CD4-positive, alpha-beta T cell (primary cell): ENCODE data around the gene DTNBP1. TPM values are rescaled to one million over a fixed set of nuclear protein-coding genes. Genes with fewer than 3 reads are reported as not detected.

ENCODE experiments used
- ATAC-seq: fragments of 200-7000 bp; cut with Tn5 transposase; one replicate; pipeline ENCODE4 v1.10.0; 2022; ENCODE audit warnings: mild to moderate bottlenecking; ENCODE audit not compliant: poor library complexity
- CTCF ChIA-PET: fragments of 350-600 bp; sonication (Branson Sonifier 250); formaldehyde crosslinking; loops from one replicate; lab custom pipeline; 2021; ENCODE audit warnings: antibody characterized with exemption, inconsistent platforms; lab: Charles Lee
- POLR2A ChIA-PET: fragments of 350-600 bp; sonication (Branson Sonifier 250); formaldehyde crosslinking; loops from one replicate; lab custom pipeline; 2021; ENCODE audit warnings: antibody characterized with exemption, inconsistent platforms; lab: Charles Lee
- DNase-seq, 14 experiments: peaks; one replicate each; pipeline ENCODE4 v3.0.0-alpha.2; 2013 to 2020; ENCODE audit warnings: mixed read lengths in 2 of 14
- H3K27ac ChIP-seq, 2 donors: one replicate each; pipeline versions ENCODE4 v1.5.1 to v1.7.0; 2013; ENCODE audit warnings: low read length in 2 of 2, low read depth in 1 of 2, mild to moderate bottlenecking in 1 of 2
- H3K27me3 ChIP-seq, 2 experiments: 1 replicate in 1 of 2; 2 replicates in 1 of 2; pipeline versions ENCODE4 v1.6.1 to v1.7.0; 2013; ENCODE audit warnings: low read length in 2 of 2, control low read depth in 1 of 2, mild to moderate bottlenecking in 1 of 2, moderate library complexity in 1 of 2; ENCODE audit not compliant: insufficient read depth in 2 of 2, control insufficient read depth in 1 of 2
- H3K36me3 ChIP-seq: one replicate; pipeline ENCODE4 v1.6.1; 2013; ENCODE audit warnings: low read length, control low read depth; ENCODE audit not compliant: insufficient read depth
- H3K4me1 ChIP-seq: one replicate; pipeline ENCODE4 v1.6.1; 2013; ENCODE audit warnings: low read length, control low read depth; ENCODE audit not compliant: insufficient read depth
- H3K4me3 ChIP-seq: one replicate; pipeline ENCODE4 v1.5.1; 2013; ENCODE audit warnings: mild to moderate bottlenecking, low read length, moderate library complexity
- H3K9me3 ChIP-seq, 2 experiments: 1 replicate in 1 of 2; 2 replicates in 1 of 2; pipeline versions ENCODE4 v1.6.1 to v1.7.0; 2013; ENCODE audit warnings: low read length in 2 of 2, mild to moderate bottlenecking in 2 of 2, control low read depth in 1 of 2, moderate library complexity in 1 of 2; ENCODE audit not compliant: control insufficient read depth in 1 of 2, insufficient read depth in 1 of 2
- H3K27ac Mint-ChIP-seq: one replicate; pipeline ENCODE4 v1.8.0; 2020; ENCODE audit warnings: mixed read lengths
- H3K27me3 Mint-ChIP-seq: one replicate; pipeline ENCODE4 v1.8.0; 2021; ENCODE audit warnings: mixed read lengths
- H3K36me3 Mint-ChIP-seq: one replicate; pipeline ENCODE4 v1.8.0; 2021; ENCODE audit warnings: low read depth, mixed read lengths
- H3K4me1 Mint-ChIP-seq: one replicate; pipeline ENCODE4 v1.8.0; 2021; ENCODE audit warnings: low read depth, mixed read lengths
- H3K4me3 Mint-ChIP-seq: one replicate; pipeline ENCODE4 v1.8.0; 2020; ENCODE audit warnings: mild to moderate bottlenecking, mixed read lengths
- H3K9me3 Mint-ChIP-seq: one replicate; pipeline ENCODE4 v1.8.0; 2020; ENCODE audit warnings: mixed read lengths
- CTCF ChIP-seq: fragments of 200-600 bp; IDR thresholded peaks from one replicate; pipeline ENCODE4 v1.8.0; 2022; ENCODE audit warnings: antibody characterized with exemption, mild to moderate bottlenecking
- intact Hi-C, 2 experiments: fragments of 100-400 bp; cut with DNase I in 1 of 2; cut with micrococcal nuclease in 1 of 2; formaldehyde crosslinking; loops; one replicate each; pipeline versions ENCODE4 v1.15.1 to v1.9.0; 2023 to 2025; cut with DNase I, micrococcal nuclease
- total RNA-seq, 174 experiments: library from RNA in 2 of 174; stranded (reverse) in 2 of 174; gene quantifications; one replicate each; pipeline ENCODE4 v1.2.3 and lab custom pipeline; 2021 to 2026

The DTNBP1 gene
- total RNA-seq, 2 experiments from 2014 or later = 14.5 to 14.7 TPM

GRCh38 chr6:15539722-15540270 is 123.0 kb downstream of the DTNBP1 start:
- DNase-seq (no peak), ATAC-seq (no peak)
- H3K36me3 ChIP-seq = no peaks in the 10 kb centered on the region
- H3K4me3 Mint-ChIP-seq = no peak overlapping the region
- intact Hi-C loops = no loop called here
- ChIA-PET CTCF (no interaction called here), POLR2A (no interaction called here)
- peaks cover 4% of the 10 kb centered on the region for H3K4me1 ChIP-seq
- TF ChIP-seq CTCF = no peak
- H3K9me3 ChIP-seq = no peaks in the 10 kb centered on the region
- H3K27ac ChIP-seq = no peak overlapping the region
- no peak overlapping the region for H3K27ac Mint-ChIP-seq
- H3K4me1 Mint-ChIP-seq = peaks cover 7% of the 10 kb centered on the region
- H3K36me3 Mint-ChIP-seq = peaks cover 3% of the 10 kb centered on the region
- H3K27me3 Mint-ChIP-seq = no peaks in the 10 kb centered on the region
- no peak overlapping the region for H3K4me3 ChIP-seq
- H3K9me3 Mint-ChIP-seq = no peaks in the 10 kb centered on the region
- H3K27me3 ChIP-seq = no peaks in the 10 kb centered on the region

GRCh38 chr6:15538766-15539495 is 123.9 kb downstream of the DTNBP1 start:
- peaks cover 7% of the 10 kb centered on the region for H3K4me1 Mint-ChIP-seq
- Histone ChIP-seq H3K9me3 (no peaks in the 10 kb centered on the region), H3K27ac (no peak overlapping the region), H3K4me1 (peaks cover 4% of the 10 kb centered on the region), H3K36me3 (no peaks in the 10 kb centered on the region), H3K27me3 (no peaks in the 10 kb centered on the region), H3K4me3 (no peak overlapping the region)
- no peaks in the 10 kb centered on the region for H3K9me3 Mint-ChIP-seq
- ChIA-PET POLR2A (no interaction called here), CTCF (no interaction called here)
- no peak overlapping the region for H3K4me3 Mint-ChIP-seq
- TF ChIP-seq CTCF = no peak
- H3K27me3 Mint-ChIP-seq = no peaks in the 10 kb centered on the region
- no peak overlapping the region for H3K27ac Mint-ChIP-seq
- peaks cover 6% of the 10 kb centered on the region for H3K36me3 Mint-ChIP-seq
- ATAC-seq (no peak), DNase-seq (no peak)
- intact Hi-C loops = no loop called here

GRCh38 chr6:15538106-15538505 is 124.7 kb downstream of the DTNBP1 start:
- CTCF ChIA-PET = interaction anchor here (0.6 kb wide), 1 partner anchor 20 kb away, joined by 5 read pairs; no protein-coding TSS in a partner anchor
- DNase-seq = no peak

More at GRCh38 chr6:15538106-15538505, 124.7 kb downstream of the DTNBP1 start:
- Mint-ChIP-seq H3K27me3 (no peaks in the 10 kb centered on the region), H3K9me3 (no peaks in the 10 kb centered on the region), H3K27ac (no peak overlapping the region), H3K4me3 (no peak overlapping the region), H3K4me1 (peaks cover 7% of the 10 kb centered on the region), H3K36me3 (peaks cover 15% of the 10 kb centered on the region)
- Histone ChIP-seq H3K27me3 (no peaks in the 10 kb centered on the region), H3K9me3 (no peaks in the 10 kb centered on the region), H3K4me1 (peaks cover 4% of the 10 kb centered on the region), H3K4me3 (no peak overlapping the region), H3K27ac (no peak overlapping the region), H3K36me3 (peaks cover 3% of the 10 kb centered on the region)
- POLR2A ChIA-PET = no interaction called here
- ATAC-seq = no peak
- TF ChIP-seq CTCF = no peak
- intact Hi-C loops = no loop called here
